Left lung (tissue), 10 donors: ENCODE data around the gene MRPL53. TPM values are rescaled to one million over a fixed set of nuclear protein-coding genes. Genes with fewer than 3 reads are reported as not detected.

Experiments used
- ATAC-seq: fragments of 200-7000 bp; cut with Tn5 transposase; one replicate; pipeline ENCODE4 v1.9.1; 2020; ENCODE audit warnings: moderate library complexity
- DNase-seq, 4 donors: peaks; one replicate each; pipeline ENCODE4 v3.0.0-alpha.2; 2013 to 2020
- H3K27ac ChIP-seq, 2 donors: fragments of 200-600 bp; sonication (generic) in 1 of 2; one replicate each; pipeline versions ENCODE4 v1.5.0 to v1.8.0; 2020 to 2021
- H3K27me3 ChIP-seq, 2 donors: fragments of 200-600 bp; sonication (generic) in 1 of 2; one replicate each; pipeline versions ENCODE4 v1.5.0 to v1.8.0; 2020 to 2021
- H3K36me3 ChIP-seq, 2 donors: fragments of 200-600 bp; sonication (generic) in 1 of 2; one replicate each; pipeline versions ENCODE4 v1.5.0 to v1.8.0; 2020 to 2021
- H3K4me1 ChIP-seq, 2 donors: fragments of 200-600 bp; one replicate each; pipeline ENCODE4 v1.8.0; 2021
- H3K4me3 ChIP-seq, 2 donors: fragments of 200-600 bp; sonication (generic) in 1 of 2; one replicate each; pipeline versions ENCODE4 v1.5.0 to v1.8.0; 2020 to 2021; ENCODE audit warnings: mild to moderate bottlenecking in 1 of 2
- H3K9me3 ChIP-seq, 2 donors: fragments of 200-600 bp; sonication (generic) in 1 of 2; one replicate each; pipeline versions ENCODE4 v1.5.0 to v1.8.0; 2020 to 2021
- CTCF ChIP-seq, 2 donors: fragments of 200-600 bp; sonication (generic) in 1 of 2; IDR thresholded peaks; one replicate each; pipeline versions ENCODE4 v1.5.0 to v1.8.0; 2021; ENCODE audit warnings: antibody characterized with exemption in 2 of 2
- intact Hi-C, 2 donors: fragments of 100-400 bp; cut with DNase I; formaldehyde crosslinking; loops; one replicate each; pipeline versions ENCODE4 v1.11.2 to v1.14.2; 2022
- polyA plus RNA-seq, 6 donors: library from polyadenylated mRNA; unstranded; fragments of 120-200 nt; gene quantifications; one replicate each; pipeline ENCODE4 v1.2.1, GENCODE V29; 2013; ENCODE audit not compliant: insufficient read length in 6 of 6
- total RNA-seq, 2 donors: library from RNA; stranded (reverse); fragmentation: NEBNext Ultra II Directional; extraction: Animal tissue kit (Norgen Biotek cat#: 25700); gene quantifications; one replicate each; pipeline ENCODE4 v1.2.1, GENCODE V29; 2021
- donor health status: DM: no; HTN: yes; CAD: no.
- donor health status: DM: no; HTN: no; CAD: no.

Gene MRPL53
- total and polyA plus RNA-seq, 8 donors = 33.5 to 73.6 (median 52.1) TPM

DNA sequence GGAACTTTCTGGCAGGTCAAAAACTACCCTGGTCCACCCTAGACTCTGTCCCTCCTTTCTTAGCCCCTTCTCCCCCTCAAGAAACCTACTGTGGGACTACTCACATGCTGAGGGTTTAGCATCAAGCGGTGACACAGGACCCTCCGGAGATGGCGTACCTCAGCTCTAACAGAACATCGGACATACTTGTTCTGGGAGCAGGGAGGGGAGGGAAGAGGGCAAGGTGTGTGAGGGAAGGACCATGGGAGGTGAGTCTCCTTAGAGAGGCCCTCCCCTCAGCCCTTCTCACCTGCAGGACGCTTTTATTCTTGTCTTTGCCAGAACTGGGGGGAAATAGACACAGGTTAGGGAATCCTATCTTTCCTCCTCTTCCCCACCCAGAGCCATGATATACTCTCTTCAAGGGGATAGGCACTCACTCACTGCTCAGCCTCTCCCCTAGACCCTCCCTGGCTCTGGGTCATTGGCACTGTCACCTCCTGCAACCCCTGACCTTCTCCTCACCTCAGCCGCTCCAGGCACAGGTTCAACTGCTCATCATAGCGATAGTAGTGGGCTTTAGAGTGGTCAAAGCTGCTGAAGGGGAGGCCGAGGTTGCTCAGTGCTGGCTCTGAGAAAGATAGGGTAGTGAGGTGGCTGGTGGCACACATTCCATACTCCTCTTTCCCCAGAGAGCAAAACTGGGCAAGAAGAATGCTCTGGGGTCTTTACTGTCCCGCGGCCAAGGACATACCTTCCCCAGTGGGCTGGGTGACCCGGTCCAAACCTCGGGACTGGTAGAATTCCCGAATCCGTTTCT is 33.2 kb upstream of the MRPL53 start:
- H3K36me3 ChIP-seq = peaks cover 0 to 18% of the 10 kb centered on the region in 2 donors
- no peaks in the 10 kb centered on the region for H3K9me3 ChIP-seq
- no peak for TF ChIP-seq CTCF (IDR thresholded peaks at IDR 0.05)
- H3K4me3 ChIP-seq = peak overlapping the region in 1 of 2 donors; percentile 79
- no peak for ATAC-seq
- H3K4me1 ChIP-seq = peaks cover 24 to 62% of the 10 kb centered on the region in 2 donors
- peak overlapping the region in 1 of 2 donors; percentile 98 for H3K27ac ChIP-seq
- intact Hi-C loops = no loop called here
- H3K27me3 ChIP-seq = peaks cover 19 to 57% of the 10 kb centered on the region in 2 donors
- no peak for DNase-seq

GRCh38 chr2:74504591-74504990 is 32.1 kb upstream of the MRPL53 start:
- no peak for DNase-seq
- Histone ChIP-seq H3K4me1 (peaks cover 25 to 65% of the 10 kb centered on the region in 2 donors), H3K4me3 (peak overlapping the region in 1 of 2 donors; percentile 79), H3K36me3 (peaks cover 0 to 18% of the 10 kb centered on the region in 2 donors), H3K27ac (no peak overlapping the region), H3K27me3 (peaks cover 15 to 57% of the 10 kb centered on the region in 2 donors), H3K9me3 (no peaks in the 10 kb centered on the region)
- intact Hi-C loops = no loop called here
- no peak for TF ChIP-seq CTCF (IDR thresholded peaks at IDR 0.05)
- no peak for ATAC-seq

DNA sequence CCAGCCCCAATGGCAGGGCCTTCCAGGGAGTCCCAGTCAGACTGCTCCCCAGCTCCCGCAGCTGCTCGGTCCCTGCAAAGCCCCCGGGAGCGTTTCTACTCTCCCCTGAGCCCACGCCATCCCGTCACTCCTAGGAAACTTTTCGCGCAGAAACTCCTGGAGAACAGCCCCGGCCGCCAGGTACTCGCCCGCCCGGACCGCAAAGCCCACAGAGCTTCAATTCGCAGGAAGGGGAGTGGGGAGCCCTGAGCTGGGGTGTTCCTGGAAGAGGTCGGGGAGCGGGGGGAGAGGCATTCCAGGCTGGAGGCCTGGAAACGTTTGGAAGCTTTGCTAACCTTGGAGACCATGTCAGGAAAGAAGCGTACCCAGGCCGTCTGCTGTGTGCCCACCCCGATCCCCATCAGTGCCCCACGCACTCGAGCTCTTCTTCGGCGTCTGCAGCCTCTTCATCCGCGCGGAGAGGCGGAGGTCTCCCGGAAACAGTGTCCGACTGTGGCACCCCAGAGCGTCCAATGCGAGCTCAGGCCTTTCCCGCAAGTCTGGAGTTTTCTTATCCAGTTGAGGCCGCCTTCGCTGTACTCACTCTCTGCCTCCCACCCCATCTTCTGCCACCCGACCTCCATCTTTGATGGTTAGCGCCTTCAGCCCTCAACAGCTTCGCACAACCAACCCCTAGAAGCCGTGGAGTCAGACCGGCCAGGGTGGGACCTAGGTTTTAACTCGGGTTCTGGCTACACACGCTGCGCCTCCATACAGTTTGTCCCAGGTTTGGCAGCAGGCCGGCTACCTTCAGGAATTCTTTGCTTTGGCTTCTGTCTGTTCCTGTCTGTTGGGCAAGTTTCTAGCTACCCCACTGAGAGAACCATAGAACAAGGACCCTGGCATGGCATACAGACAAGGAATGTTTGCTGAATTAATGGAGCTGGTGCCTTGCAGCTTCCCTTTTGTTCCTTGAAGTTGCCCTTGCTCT is 31.3 kb upstream of the MRPL53 start:
- Histone ChIP-seq H3K4me1 (peaks cover 31 to 73% of the 10 kb centered on the region in 2 donors), H3K4me3 (peak overlapping the region; percentile 54 to 79), H3K27ac (peak overlapping the region; percentile 87 to 88), H3K9me3 (no peaks in the 10 kb centered on the region), H3K27me3 (peaks cover 18 to 57% of the 10 kb centered on the region in 2 donors), H3K36me3 (peaks cover 0 to 18% of the 10 kb centered on the region in 2 donors)
- TF ChIP-seq CTCF (IDR thresholded peaks at IDR 0.05) = no peak
- intact Hi-C loops = no loop called here
- ATAC-seq (no peak), DNase-seq (no peak)

- no peak for TF ChIP-seq CTCF (IDR thresholded peaks at IDR 0.05)
- intact Hi-C loops = no loop called here
- Histone ChIP-seq H3K4me3 (peak overlapping the region; percentile 54 to 79), H3K36me3 (peaks cover 0 to 18% of the 10 kb centered on the region in 2 donors), H3K27ac (peak overlapping the region; percentile 87 to 88), H3K4me1 (peaks cover 33 to 76% of the 10 kb centered on the region in 2 donors), H3K27me3 (peaks cover 22 to 58% of the 10 kb centered on the region in 2 donors), H3K9me3 (no peaks in the 10 kb centered on the region)
- DNase-seq (peak in 3 of 4 donors; percentile 75 to 96 (median 91)), ATAC-seq (peak; percentile 69)
Observed at GRCh38 chr2:74502720-74503505, 30.4 kb upstream of the MRPL53 start.
